CD14-positive monocyte (primary cell): Measurements from ENCODE around the gene MYH9. TPM values are rescaled to one million over a fixed set of nuclear protein-coding genes. Genes with fewer than 3 reads are reported as not detected.
A peak's percentile ranks its signal among the peaks of the same experiment; 100 is the strongest.

Experiments
- DNase-seq, 3 donors: peaks; one replicate each; pipeline ENCODE4 v3.0.0-alpha.2; 2011 to 2022
- H2AFZ ChIP-seq: 2 replicates; pipeline ENCODE4 v1.6.0; 2012; ENCODE audit warnings: mild to moderate bottlenecking, low read depth, low read length, inconsistent platforms; ENCODE audit not compliant: insufficient read depth, poor library complexity, severe bottlenecking
- H3K27ac ChIP-seq, 2 donors: 1 replicate in 1 of 2; 2 replicates in 1 of 2; pipeline ENCODE4 v1.5.1; 2012 to 2013; ENCODE audit warnings: low read length in 2 of 2, control low read depth in 1 of 2, inconsistent platforms in 1 of 2, low read depth in 1 of 2, mild to moderate bottlenecking in 1 of 2
- H3K27me3 ChIP-seq, 2 donors: one replicate each; pipeline versions ENCODE4 v1.6.0 to v1.6.1; 2011 to 2013; ENCODE audit warnings: low read length in 2 of 2; ENCODE audit not compliant: control insufficient read depth in 2 of 2, insufficient read depth in 2 of 2
- H3K36me3 ChIP-seq, 2 donors: replicated peaks in 1 of 2; 1 replicate in 1 of 2; 2 replicates in 1 of 2; pipeline versions ENCODE4 v1.5.1 to v1.6.1; 2012 to 2013; ENCODE audit warnings: low read length in 2 of 2, control low read depth in 1 of 2, inconsistent platforms in 1 of 2, mild to moderate bottlenecking in 1 of 2; ENCODE audit not compliant: insufficient read depth in 2 of 2, control insufficient read depth in 1 of 2
- H3K4me1 ChIP-seq, 2 donors: 1 replicate in 1 of 2; 2 replicates in 1 of 2; pipeline versions ENCODE4 v1.5.1 to v1.6.1; 2012 to 2013; ENCODE audit warnings: low read length in 2 of 2, control low read depth in 1 of 2, inconsistent platforms in 1 of 2, mild to moderate bottlenecking in 1 of 2, moderate library complexity in 1 of 2; ENCODE audit not compliant: insufficient read depth in 2 of 2, control insufficient read depth in 1 of 2
- H3K4me2 ChIP-seq: replicated peaks from 2 replicates; pipeline ENCODE3; 2012; ENCODE audit warnings: low read length, moderate library complexity, mild to moderate bottlenecking; ENCODE audit not compliant: poor library complexity, severe bottlenecking; ENCODE audit errors: extremely low read depth
- H3K4me3 ChIP-seq, 3 experiments: fragments of 200-600 bp in 1 of 3; sonication (generic) in 1 of 3; replicated peaks in 1 of 3; 1 replicate in 2 of 3; 2 replicates in 1 of 3; pipeline ENCODE4 v1.5.1; 2011 to 2013; ENCODE audit warnings: low read length in 3 of 3, mild to moderate bottlenecking in 3 of 3, control low read depth in 2 of 3, low read depth in 2 of 3, inconsistent platforms in 1 of 3, moderate library complexity in 1 of 3
- H3K79me2 ChIP-seq: 2 replicates; pipeline ENCODE4 v1.6.0; 2012; ENCODE audit warnings: mild to moderate bottlenecking, control low read depth, inconsistent platforms, low read length, moderate library complexity; ENCODE audit not compliant: insufficient read depth
- H3K9ac ChIP-seq: 2 replicates; pipeline ENCODE4 v1.6.0; 2017; ENCODE audit warnings: low read length, mild to moderate bottlenecking; ENCODE audit not compliant: insufficient read depth, poor library complexity, severe bottlenecking
- H3K9me3 ChIP-seq, 2 donors: replicated peaks in 1 of 2; 1 replicate in 1 of 2; 2 replicates in 1 of 2; pipeline versions ENCODE4 v1.5.1 to v1.6.1; 2012 to 2013; ENCODE audit warnings: low read length in 2 of 2, control low read depth in 1 of 2; ENCODE audit not compliant: control insufficient read depth in 1 of 2, insufficient read depth in 1 of 2
- H4K20me1 ChIP-seq: 2 replicates; pipeline ENCODE4 v1.6.0; 2012; ENCODE audit warnings: mild to moderate bottlenecking, low read length, control low read depth, moderate library complexity; ENCODE audit not compliant: insufficient read depth
- H3K27ac Mint-ChIP-seq, 7 donors: one replicate each; pipeline ENCODE4 v1.8.0; 2020; ENCODE audit warnings: mild to moderate bottlenecking in 7 of 7, mixed read lengths in 7 of 7, moderate library complexity in 6 of 7, inconsistent platforms in 2 of 7
- H3K27me3 Mint-ChIP-seq, 3 donors: one replicate each; pipeline ENCODE4 v1.8.0; 2021 to 2022; ENCODE audit warnings: low read depth in 3 of 3, mild to moderate bottlenecking in 3 of 3, mixed read lengths in 3 of 3, moderate library complexity in 3 of 3, inconsistent platforms in 1 of 3
- H3K36me3 Mint-ChIP-seq, 2 donors: one replicate each; pipeline ENCODE4 v1.8.0; 2020; ENCODE audit warnings: mixed read lengths in 2 of 2, inconsistent platforms in 1 of 2, mild to moderate bottlenecking in 1 of 2
- H3K4me1 Mint-ChIP-seq: one replicate; pipeline ENCODE4 v1.8.0; 2020; ENCODE audit warnings: mild to moderate bottlenecking, mixed read lengths
- H3K4me3 Mint-ChIP-seq, 2 donors: one replicate each; pipeline ENCODE4 v1.8.0; 2020; ENCODE audit warnings: mild to moderate bottlenecking in 2 of 2, mixed read lengths in 2 of 2, moderate library complexity in 1 of 2
- H3K9me3 Mint-ChIP-seq, 7 donors: one replicate each; pipeline ENCODE4 v1.8.0; 2020 to 2022; ENCODE audit warnings: mixed read lengths in 7 of 7, mild to moderate bottlenecking in 6 of 7, moderate library complexity in 6 of 7, inconsistent platforms in 2 of 7
- CTCF ChIP-seq: fragments of 200-600 bp; IDR thresholded peaks from one replicate; pipeline ENCODE4 v1.8.0; 2022; ENCODE audit warnings: antibody characterized with exemption, mild to moderate bottlenecking
- WGBS: methylation state at CpG from one replicate; pipeline ENCODE4 v1.1.5; 2013; ENCODE audit warnings: missing lambda C conversion rate; ENCODE audit not compliant: insufficient coverage; 5-methylcytosine and 5-hydroxymethylcytosine counted together
- intact Hi-C, 2 donors: fragments of 100-400 bp; cut with micrococcal nuclease; formaldehyde crosslinking; loops; one replicate each; pipeline versions ENCODE4 v1.15.0 to v1.15.1; 2023
- polyA plus RNA-seq, 3 donors: library from polyadenylated mRNA; depleted of rRNA in 1 of 3; unstranded in 2 of 3; stranded (reverse) in 1 of 3; fragments of 300-500 nt in 2 of 3; fragments of >200 nt in 1 of 3; fragmentation: Illumina TruSeq in 2 of 3; gene quantifications; 1 replicate in 2 of 3; 2 replicates in 1 of 3; pipeline ENCODE4 v1.2.3, GENCODE V29; 2012 to 2021

MYH9 gene
- polyA plus RNA-seq, 3 donors, result 35.6 to 163 (median 79.5) TPM

DNA sequence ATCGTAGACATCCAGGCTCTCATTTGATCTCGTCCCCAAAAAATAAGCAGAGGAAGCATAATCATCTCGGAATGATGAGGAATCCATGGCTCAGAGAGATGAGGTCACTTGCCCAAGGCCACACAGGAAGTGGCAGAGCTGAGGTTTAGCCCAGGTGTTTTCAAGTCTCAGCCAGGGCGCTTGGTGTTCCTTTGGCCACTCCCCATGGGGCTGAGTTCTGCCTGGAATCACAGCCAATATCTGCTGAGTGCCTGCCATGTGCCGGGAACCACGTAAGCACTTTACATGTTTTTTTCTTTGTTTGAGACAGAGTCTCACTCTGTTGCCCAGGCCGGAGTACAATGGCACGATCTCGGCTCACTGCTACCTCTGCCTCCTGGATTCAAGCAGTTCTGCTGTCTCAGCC, 29.5 kb upstream of the MYH9 start:
- H3K27me3 ChIP-seq, result no peaks in the 10 kb centered on the region
- Mint-ChIP-seq H3K4me1 (peaks cover 26% of the 10 kb centered on the region), H3K36me3 (no peaks in the 10 kb centered on the region), H3K27ac (no peak overlapping the region), H3K9me3 (no peaks in the 10 kb centered on the region), H3K27me3 (peaks cover 0 to 3% (median 0%) of the 10 kb centered on the region in 3 donors), H3K4me3 (no peak overlapping the region)
- no peak overlapping the region for H3K27ac ChIP-seq
- no peak overlapping the region for H3K4me3 ChIP-seq
- intact Hi-C loops, result no loop called here
- WGBS, result 85% methylated on average over 9 of the region's 9 CpGs
- H3K36me3 ChIP-seq, result no peaks in the 10 kb centered on the region
- H3K4me2 ChIP-seq, result no peak overlapping the region
- no peaks in the 10 kb centered on the region for H3K9me3 ChIP-seq
- TF ChIP-seq CTCF, result no peak
- H3K4me1 ChIP-seq, result peaks cover 12 to 21% of the 10 kb centered on the region in 2 donors
- no peaks in the 10 kb centered on the region for H4K20me1 ChIP-seq
- no peaks in the 10 kb centered on the region for H3K79me2 ChIP-seq
- H3K9ac ChIP-seq, result no peak overlapping the region
- DNase-seq, result no peak
- H2AFZ ChIP-seq, result no peak overlapping the region

DNA sequence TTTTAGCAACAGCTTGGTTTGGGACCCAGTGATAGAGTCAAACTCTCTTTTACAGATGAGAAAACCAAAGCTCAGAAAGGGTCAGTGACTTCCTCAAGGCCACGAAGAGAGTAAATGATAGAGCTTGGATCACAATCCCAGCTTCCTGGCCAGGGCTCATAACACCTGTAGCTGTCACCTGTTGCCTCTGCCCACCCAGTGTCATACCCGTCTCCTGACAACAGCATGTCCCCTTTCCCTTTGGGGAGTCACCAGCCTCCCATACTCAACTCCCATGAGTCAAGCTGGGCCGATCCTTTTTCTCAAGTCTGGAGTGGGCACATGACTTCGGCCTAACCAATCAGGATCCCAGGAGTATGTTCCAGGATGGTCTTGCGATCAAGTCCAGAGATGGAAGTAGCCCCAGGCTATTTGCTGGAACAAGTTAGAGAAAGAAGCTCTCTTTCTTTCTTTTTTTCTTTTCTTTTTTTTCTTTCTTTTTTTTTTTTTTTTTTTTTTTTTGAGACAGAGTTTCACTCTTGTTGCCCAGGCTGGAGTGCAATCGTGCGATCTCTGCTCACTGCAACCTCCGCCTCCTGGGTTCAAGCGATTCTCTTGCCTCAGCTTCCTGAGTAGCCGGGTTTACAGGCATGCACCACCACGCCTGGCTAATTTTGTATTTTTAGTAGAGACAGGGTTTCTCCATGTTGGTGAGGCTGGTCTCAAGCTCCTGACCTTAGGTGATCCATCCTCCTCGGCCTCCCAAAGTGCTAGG, 27.8 kb upstream of the MYH9 start:
- DNase-seq, result peak in 1 of 3 donors; percentile 39
- no peak overlapping the region for H3K27ac ChIP-seq

More for the DNA sequence above, 27.8 kb upstream of the MYH9 start:
- Histone ChIP-seq H3K9ac (no peak overlapping the region), H3K9me3 (no peaks in the 10 kb centered on the region), H3K36me3 (no peaks in the 10 kb centered on the region), H4K20me1 (no peaks in the 10 kb centered on the region), H3K4me3 (no peak overlapping the region), H3K4me1 (peaks cover 13 to 22% of the 10 kb centered on the region in 2 donors), H2AFZ (no peak overlapping the region), H3K79me2 (no peaks in the 10 kb centered on the region), H3K27me3 (no peaks in the 10 kb centered on the region), H3K4me2 (no peak overlapping the region)
- H3K27ac Mint-ChIP-seq, result peak overlapping the region in 2 of 7 donors; percentile 21 to 66
- H3K4me3 Mint-ChIP-seq, result no peak overlapping the region
- 55% methylated on average over 8 of the region's 12 CpGs for WGBS
- H3K9me3 Mint-ChIP-seq, result no peaks in the 10 kb centered on the region
- no peaks in the 10 kb centered on the region for H3K36me3 Mint-ChIP-seq
- intact Hi-C loops, result no loop called here
- H3K27me3 Mint-ChIP-seq, result peaks cover 0 to 3% (median 0%) of the 10 kb centered on the region in 3 donors
- TF ChIP-seq CTCF, result no peak
- H3K4me1 Mint-ChIP-seq, result peaks cover 30% of the 10 kb centered on the region
